Liver (tissue), 9 donors: ENCODE measurements around the gene CDT1. TPM values are rescaled to one million over a fixed set of nuclear protein-coding genes. Genes with fewer than 3 reads are reported as not detected.

ENCODE experiments used
- DNase-seq: peaks from one replicate; pipeline ENCODE4 v3.0.0-alpha.2; 2017; ENCODE audit warnings: low spot score
- H3K27ac ChIP-seq, 2 donors: one replicate each; pipeline ENCODE4 v1.7.0; 2013; ENCODE audit warnings: inconsistent platforms in 2 of 2, low read length in 2 of 2, control low read depth in 1 of 2, low read depth in 1 of 2, mild to moderate bottlenecking in 1 of 2
- H3K27me3 ChIP-seq, 4 donors: one replicate each; pipeline versions ENCODE4 v1.6.1 to v1.7.0; 2013; ENCODE audit warnings: low read length in 3 of 4, inconsistent platforms in 1 of 4, mild to moderate bottlenecking in 1 of 4, moderate library complexity in 1 of 4; ENCODE audit not compliant: control insufficient read depth in 4 of 4, insufficient read depth in 4 of 4
- H3K36me3 ChIP-seq, 4 donors: one replicate each; pipeline versions ENCODE4 v1.6.1 to v1.7.0; 2013; ENCODE audit warnings: low read length in 3 of 4, mild to moderate bottlenecking in 3 of 4, low read depth in 1 of 4, moderate library complexity in 1 of 4; ENCODE audit not compliant: control insufficient read depth in 4 of 4, insufficient read depth in 3 of 4
- H3K4me1 ChIP-seq, 4 donors: one replicate each; pipeline versions ENCODE4 v1.6.1 to v1.7.0; 2013; ENCODE audit warnings: low read length in 3 of 4, mild to moderate bottlenecking in 3 of 4, moderate library complexity in 1 of 4; ENCODE audit not compliant: control insufficient read depth in 4 of 4, insufficient read depth in 4 of 4
- H3K4me3 ChIP-seq, 3 donors: one replicate each; pipeline versions ENCODE4 v1.6.1 to v1.7.0; 2013; ENCODE audit warnings: low read length in 3 of 3, control low read depth in 1 of 3, low read depth in 1 of 3, mild to moderate bottlenecking in 1 of 3
- H3K9ac ChIP-seq, 2 donors: one replicate each; pipeline ENCODE4 v1.7.0; 2013; ENCODE audit warnings: low read length in 2 of 2, mild to moderate bottlenecking in 2 of 2, moderate library complexity in 2 of 2, control low read depth in 1 of 2, low read depth in 1 of 2
- H3K9me3 ChIP-seq, 4 donors: one replicate each; pipeline versions ENCODE4 v1.6.1 to v1.7.0; 2013; ENCODE audit warnings: low read length in 3 of 4; ENCODE audit not compliant: control insufficient read depth in 4 of 4
- EGR1 ChIP-seq, 2 donors: IDR thresholded peaks; 2 replicates each; pipeline ENCODE4 v1.6.1; 2016 to 2018; ENCODE audit warnings: antibody characterized with exemption in 2 of 2, low read depth in 2 of 2
- FOXA1 ChIP-seq: IDR thresholded peaks from 2 replicates; pipeline ENCODE4 v1.6.1; 2016; ENCODE audit warnings: antibody characterized with exemption
- GABPA ChIP-seq, 2 donors: IDR thresholded peaks in 1 of 2; conservative IDR thresholded peaks in 1 of 2; 2 replicates each; pipeline ENCODE4 v1.6.1; 2016; ENCODE audit warnings: antibody characterized with exemption in 2 of 2, mild to moderate bottlenecking in 1 of 2, moderate library complexity in 1 of 2
- HNF4A ChIP-seq, 2 donors: conservative IDR thresholded peaks; 2 replicates each; pipeline ENCODE4 v1.6.1; 2016; ENCODE audit warnings: antibody characterized with exemption in 2 of 2, mild to moderate bottlenecking in 2 of 2
- HNF4G ChIP-seq: IDR thresholded peaks from 2 replicates; pipeline ENCODE4 v1.6.1; 2016; ENCODE audit warnings: antibody characterized with exemption
- JUND ChIP-seq, 2 donors: IDR thresholded peaks; 2 replicates each; pipeline ENCODE4 v1.6.1; 2016; ENCODE audit warnings: antibody characterized with exemption in 2 of 2
- MAX ChIP-seq: IDR thresholded peaks from 2 replicates; pipeline ENCODE4 v1.6.1; 2016; ENCODE audit warnings: antibody characterized with exemption
- NR2F2 ChIP-seq: IDR thresholded peaks from 2 replicates; pipeline ENCODE4 v1.6.1; 2016; ENCODE audit warnings: antibody characterized with exemption
- RAD21 ChIP-seq, 2 donors: IDR thresholded peaks; 2 replicates each; pipeline ENCODE4 v1.6.1; 2016; ENCODE audit warnings: antibody characterized with exemption in 2 of 2, mild to moderate bottlenecking in 2 of 2
- REST ChIP-seq: IDR thresholded peaks from 2 replicates; pipeline ENCODE4 v1.6.1; 2016; ENCODE audit warnings: antibody characterized with exemption, mild to moderate bottlenecking
- TAF1 ChIP-seq: conservative IDR thresholded peaks from 2 replicates; pipeline ENCODE4 v1.6.1; 2016; ENCODE audit warnings: antibody characterized with exemption, mild to moderate bottlenecking
- YY1 ChIP-seq: IDR thresholded peaks from 2 replicates; pipeline ENCODE4 v1.6.1; 2016; ENCODE audit warnings: antibody characterized with exemption, mild to moderate bottlenecking
- WGBS: extraction: QIAGEN DNeasy Blood & Tissue Kit; methylation state at CpG from one replicate; pipeline ENCODE4 v1.1.7; 2013; 5-methylcytosine and 5-hydroxymethylcytosine counted together
- polyA plus RNA-seq, 2 donors: library from polyadenylated mRNA; stranded (reverse) in 1 of 2; unstranded in 1 of 2; fragments of 200-250 nt in 1 of 2; fragments of >200 nt in 1 of 2; fragmentation: Nextera tagmentation in 1 of 2; extraction: Ambion mirVana in 1 of 2; gene quantifications; one replicate each; pipeline versions ENCODE4 v1.2.1 to v1.2.3, GENCODE V29; 2013 to 2015
- total RNA-seq, 2 donors: library from RNA; depleted of rRNA; stranded (reverse); fragments of >200 nt; gene quantifications; one replicate each; pipeline ENCODE4 v1.2.3, GENCODE V29; 2014
- TF ChIP-seq, protein P1 (sequence below): fragments of 150-350 bp; IDR thresholded peaks from 2 replicates; pipeline ENCODE4 v1.5.1; 2017; ENCODE audit warnings: improper control_type of control experiment, low read depth, low read length; ENCODE audit not compliant: missing input control
- TF ChIP-seq, protein P2 (sequence below): IDR thresholded peaks from 2 replicates; pipeline ENCODE4 v1.6.1; 2016; ENCODE audit warnings: antibody characterized with exemption
- donor health status: healthy.
- donor health status: healthy.
- donor health status: healthy.
- donor health status: healthy.
- donor health status: healthy.

CDT1 gene
- total and polyA plus RNA-seq, 4 donors: 0.08 to 37.6 (median 0.93) TPM

GRCh38 chr16:88781140-88782077 lies 22.2 kb upstream of the CDT1 start:
- TF ChIP-seq FOXA1 (no peak), NR2F2 (no peak)
- Histone ChIP-seq H3K27ac (peak overlapping the region in 1 of 2 donors; percentile 38), H3K4me3 (no peak overlapping the region), H3K36me3 (no peaks in the 10 kb centered on the region), H3K9ac (no peak overlapping the region), H3K9me3 (no peaks in the 10 kb centered on the region), H3K27me3 (no peaks in the 10 kb centered on the region), H3K4me1 (peaks cover 17 to 56% (median 34%) of the 10 kb centered on the region in 4 donors)
- 78% methylated on average over 28 of the region's 28 CpGs for WGBS
- no peak for DNase-seq

GRCh38 chr16:88782454-88783390 lies 20.9 kb upstream of the CDT1 start:
- H3K27me3 ChIP-seq: no peaks in the 10 kb centered on the region
- H3K4me1 ChIP-seq: peaks cover 19 to 64% (median 41%) of the 10 kb centered on the region in 4 donors
- no peak for TF ChIP-seq RAD21 (IDR thresholded peaks at IDR 0.05)
- no peak for TF ChIP-seq EGR1 (IDR thresholded peaks at IDR 0.05; ENCODE audit: low read depth in 2 of 2)
- no peak for TF ChIP-seq HNF4G
- no peak for TF ChIP-seq JUND (IDR thresholded peaks at IDR 0.05)
- TF ChIP-seq YY1: no peak
- TF ChIP-seq, protein P1, sequence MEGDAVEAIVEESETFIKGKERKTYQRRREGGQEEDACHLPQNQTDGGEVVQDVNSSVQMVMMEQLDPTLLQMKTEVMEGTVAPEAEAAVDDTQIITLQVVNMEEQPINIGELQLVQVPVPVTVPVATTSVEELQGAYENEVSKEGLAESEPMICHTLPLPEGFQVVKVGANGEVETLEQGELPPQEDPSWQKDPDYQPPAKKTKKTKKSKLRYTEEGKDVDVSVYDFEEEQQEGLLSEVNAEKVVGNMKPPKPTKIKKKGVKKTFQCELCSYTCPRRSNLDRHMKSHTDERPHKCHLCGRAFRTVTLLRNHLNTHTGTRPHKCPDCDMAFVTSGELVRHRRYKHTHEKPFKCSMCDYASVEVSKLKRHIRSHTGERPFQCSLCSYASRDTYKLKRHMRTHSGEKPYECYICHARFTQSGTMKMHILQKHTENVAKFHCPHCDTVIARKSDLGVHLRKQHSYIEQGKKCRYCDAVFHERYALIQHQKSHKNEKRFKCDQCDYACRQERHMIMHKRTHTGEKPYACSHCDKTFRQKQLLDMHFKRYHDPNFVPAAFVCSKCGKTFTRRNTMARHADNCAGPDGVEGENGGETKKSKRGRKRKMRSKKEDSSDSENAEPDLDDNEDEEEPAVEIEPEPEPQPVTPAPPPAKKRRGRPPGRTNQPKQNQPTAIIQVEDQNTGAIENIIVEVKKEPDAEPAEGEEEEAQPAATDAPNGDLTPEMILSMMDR: no peak
- no peak for TF ChIP-seq TAF1
- no peak for TF ChIP-seq HNF4A (conservative IDR thresholded peaks at IDR 0.05)
- TF ChIP-seq FOXA1: no peak
- H3K36me3 ChIP-seq: no peaks in the 10 kb centered on the region
- H3K27ac ChIP-seq: peak overlapping the region; percentile 50 to 90
- peak overlapping the region; percentile 6 to 49 for H3K9ac ChIP-seq
- DNase-seq: peak; percentile 36
- peak overlapping the region in 1 of 3 donors; percentile 24 for H3K4me3 ChIP-seq
- WGBS: 76% methylated on average over 16 of the region's 16 CpGs
- H3K9me3 ChIP-seq: no peaks in the 10 kb centered on the region

DNA sequence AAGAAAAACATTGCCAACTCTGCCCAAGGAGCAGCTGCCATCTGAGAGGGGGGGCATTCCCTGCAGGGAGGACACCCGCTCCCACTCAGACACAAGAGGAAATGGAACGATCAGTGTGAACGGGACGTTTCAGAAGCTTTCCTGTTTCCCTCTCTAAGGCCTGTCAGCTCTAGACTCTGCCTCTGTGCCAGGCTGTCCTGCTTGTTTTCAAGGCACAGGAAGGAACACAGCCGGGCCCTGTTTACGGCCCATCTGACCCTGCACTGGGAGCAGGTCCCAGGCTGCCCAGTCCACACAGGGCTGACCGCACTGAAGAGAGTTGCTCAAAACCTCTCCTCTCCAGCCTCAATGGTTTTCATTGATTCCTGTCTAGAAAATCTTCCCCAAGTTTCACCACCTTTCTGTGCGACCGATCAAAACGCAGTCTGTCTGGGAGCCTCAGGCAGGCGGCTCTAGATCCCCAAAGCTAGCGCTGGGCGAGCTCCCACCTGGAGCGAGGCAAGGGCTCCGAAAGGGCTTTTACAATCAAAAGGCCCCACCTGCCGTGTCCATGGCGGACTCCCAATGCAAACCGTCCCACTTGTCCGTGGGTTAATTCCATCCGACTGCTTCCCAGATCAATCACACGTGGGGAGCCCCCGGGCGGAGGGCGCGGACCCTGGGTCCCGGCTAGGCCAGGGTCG lies 20.1 kb upstream of the CDT1 start:
- H3K27me3 ChIP-seq: no peaks in the 10 kb centered on the region
- H3K9me3 ChIP-seq: no peaks in the 10 kb centered on the region
- peaks cover 19 to 69% (median 46%) of the 10 kb centered on the region in 4 donors for H3K4me1 ChIP-seq
- peak overlapping the region; percentile 24 to 91 (median 57) for H3K4me3 ChIP-seq
- DNase-seq: no peak
- peak overlapping the region; percentile 50 to 90 for H3K27ac ChIP-seq
- H3K9ac ChIP-seq: peak overlapping the region; percentile 5 to 24
- no peaks in the 10 kb centered on the region for H3K36me3 ChIP-seq
- 34% methylated on average over 27 of the region's 27 CpGs for WGBS
- TF ChIP-seq GABPA (IDR thresholded peaks at IDR 0.05 in 1 of 2, conservative IDR thresholded peaks at IDR 0.05 in 1 of 2) (peak in 1 of 2 donors; percentile 21), HNF4A (conservative IDR thresholded peaks at IDR 0.05) (peak in 1 of 2 donors; percentile 35), MAX (no peak), EGR1 (IDR thresholded peaks at IDR 0.05; ENCODE audit: low read depth in 2 of 2) (no peak), RAD21 (IDR thresholded peaks at IDR 0.05) (peak in 1 of 2 donors; percentile 20), JUND (IDR thresholded peaks at IDR 0.05) (no peak), REST (no peak)
- TF ChIP-seq, protein P2, sequence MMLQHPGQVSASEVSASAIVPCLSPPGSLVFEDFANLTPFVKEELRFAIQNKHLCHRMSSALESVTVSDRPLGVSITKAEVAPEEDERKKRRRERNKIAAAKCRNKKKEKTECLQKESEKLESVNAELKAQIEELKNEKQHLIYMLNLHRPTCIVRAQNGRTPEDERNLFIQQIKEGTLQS: no peak
- TF ChIP-seq, protein P1: no peak
